Measurements from ENCODE around the gene AP3B1. TPM values are rescaled to one million over a fixed set of nuclear protein-coding genes. Genes with fewer than 3 reads are reported as not detected.

Gene AP3B1
- total RNA-seq, 2 donors from 2014 or later = 53.4 to 74.0 TPM

GRCh38 chr5:78287833-78288232 is 6.7 kb downstream of the AP3B1 start:
- no peak overlapping the region for H3K27ac ChIP-seq (ENCODE audit: low read depth, low read length)
- TF ChIP-seq CTCF (conservative IDR thresholded peaks at IDR 0.05) = no peak
- H3K4me3 Mint-ChIP-seq = no peak overlapping the region
- no peaks in the 10 kb centered on the region for H3K27me3 ChIP-seq (ENCODE audit: control insufficient read depth, insufficient read depth, low read length, poor library complexity, severe bottlenecking)
- no peaks in the 10 kb centered on the region for H3K9me3 ChIP-seq (ENCODE audit: control insufficient read depth, low read length)
- peaks cover 10% of the 10 kb centered on the region for H3K36me3 Mint-ChIP-seq (ENCODE audit: low read depth)
- H3K27ac Mint-ChIP-seq = no peak overlapping the region
- no peaks in the 10 kb centered on the region for H3K27me3 Mint-ChIP-seq (ENCODE audit: insufficient read depth)
- no peak overlapping the region for H3K9ac ChIP-seq (ENCODE audit: extremely low read depth, low read length, poor library complexity, severe bottlenecking)
- H3K36me3 ChIP-seq (ENCODE audit: control insufficient read depth, insufficient read depth, low read length) = no peaks in the 10 kb centered on the region
- H3K9me3 Mint-ChIP-seq = no peaks in the 10 kb centered on the region
- 67 to 71% methylated on average over 1 to 2 of the region's 2 CpGs for WGBS, 2 experiments (ENCODE audit: insufficient coverage in 1 of 2, insufficient read length in 1 of 2)
- peaks cover 4% of the 10 kb centered on the region for H3K4me1 ChIP-seq (ENCODE audit: control insufficient read depth, insufficient read depth, low read length)
- H3K4me3 ChIP-seq (ENCODE audit: low read length) = no peak overlapping the region
- no peak for DNase-seq
- peaks cover 28% of the 10 kb centered on the region for H3K4me1 Mint-ChIP-seq

DNA sequence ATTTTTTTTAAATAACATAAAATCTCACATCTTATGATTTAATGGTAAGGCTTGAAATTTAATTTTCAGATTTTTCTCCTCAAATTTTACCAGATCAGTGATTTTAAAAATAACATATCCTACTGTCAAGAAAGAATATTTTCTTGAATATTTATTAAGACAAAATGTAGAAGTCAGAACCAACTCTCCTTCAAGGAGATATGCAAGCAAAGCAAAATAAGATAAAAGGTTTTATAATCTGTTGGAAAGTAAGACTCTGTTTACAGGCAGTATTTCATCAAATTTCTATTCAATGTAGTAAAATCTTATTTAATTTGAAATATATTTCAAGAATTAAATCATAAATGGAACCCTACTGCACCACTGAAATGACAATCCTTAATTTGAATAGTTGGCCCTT is 7.3 kb downstream of the AP3B1 start:
- Mint-ChIP-seq H3K4me1 (peaks cover 26% of the 10 kb centered on the region), H3K9me3 (no peaks in the 10 kb centered on the region), H3K4me3 (no peak overlapping the region), H3K27ac (no peak overlapping the region), H3K27me3 (ENCODE audit: insufficient read depth) (no peaks in the 10 kb centered on the region), H3K36me3 (ENCODE audit: low read depth) (peaks cover 7% of the 10 kb centered on the region)
- H3K9me3 ChIP-seq (ENCODE audit: control insufficient read depth, low read length) = no peaks in the 10 kb centered on the region
- H3K36me3 ChIP-seq (ENCODE audit: control insufficient read depth, insufficient read depth, low read length) = no peaks in the 10 kb centered on the region
- TF ChIP-seq CTCF (conservative IDR thresholded peaks at IDR 0.05) = no peak
- no peak for DNase-seq
- H3K27me3 ChIP-seq (ENCODE audit: control insufficient read depth, insufficient read depth, low read length, poor library complexity, severe bottlenecking) = no peaks in the 10 kb centered on the region
- no peak overlapping the region for H3K27ac ChIP-seq (ENCODE audit: low read depth, low read length)
- H3K4me3 ChIP-seq (ENCODE audit: low read length) = no peak overlapping the region
- peaks cover 4% of the 10 kb centered on the region for H3K4me1 ChIP-seq (ENCODE audit: control insufficient read depth, insufficient read depth, low read length)
- no peak overlapping the region for H3K9ac ChIP-seq (ENCODE audit: extremely low read depth, low read length, poor library complexity, severe bottlenecking)

GRCh38 chr5:78286290-78286689 is 8.2 kb downstream of the AP3B1 start:
- no peak for DNase-seq
- no peaks in the 10 kb centered on the region for H3K9me3 ChIP-seq (ENCODE audit: control insufficient read depth, low read length)
- Mint-ChIP-seq H3K36me3 (ENCODE audit: low read depth) (peaks cover 7% of the 10 kb centered on the region), H3K4me3 (no peak overlapping the region), H3K9me3 (no peaks in the 10 kb centered on the region), H3K27ac (no peak overlapping the region), H3K4me1 (peaks cover 26% of the 10 kb centered on the region), H3K27me3 (ENCODE audit: insufficient read depth) (no peaks in the 10 kb centered on the region)
- H3K4me3 ChIP-seq (ENCODE audit: low read length) = no peak overlapping the region
- WGBS, 2 experiments (ENCODE audit: insufficient coverage in 1 of 2, insufficient read length in 1 of 2) = 96% methylated on average over 1 of the region's 1 CpG; no CpG with 5 or more reads in 1 of the 2 experiments
- no peak for TF ChIP-seq CTCF (conservative IDR thresholded peaks at IDR 0.05)
- H3K9ac ChIP-seq (ENCODE audit: extremely low read depth, low read length, poor library complexity, severe bottlenecking) = no peak overlapping the region
- no peak overlapping the region for H3K27ac ChIP-seq (ENCODE audit: low read depth, low read length)
- H3K4me1 ChIP-seq (ENCODE audit: control insufficient read depth, insufficient read depth, low read length) = peaks cover 4% of the 10 kb centered on the region
- no peaks in the 10 kb centered on the region for H3K36me3 ChIP-seq (ENCODE audit: control insufficient read depth, insufficient read depth, low read length)
- no peaks in the 10 kb centered on the region for H3K27me3 ChIP-seq (ENCODE audit: control insufficient read depth, insufficient read depth, low read length, poor library complexity, severe bottlenecking)
